NCI-H748 (cell line): ENCODE results near the gene SMG5.
"Not testable (repeated sequence)": the region's sequence is repeated elsewhere in the genome, so short reads cannot be mapped to it uniquely, and the experiment has no call there.

Source experiments
- DNase-seq: peaks from one replicate; lab custom pipeline; 2025; ENCODE audit not compliant: unreplicated experiment; lab: John Stamatoyannopoulos, UW

Gene SMG5

DNA sequence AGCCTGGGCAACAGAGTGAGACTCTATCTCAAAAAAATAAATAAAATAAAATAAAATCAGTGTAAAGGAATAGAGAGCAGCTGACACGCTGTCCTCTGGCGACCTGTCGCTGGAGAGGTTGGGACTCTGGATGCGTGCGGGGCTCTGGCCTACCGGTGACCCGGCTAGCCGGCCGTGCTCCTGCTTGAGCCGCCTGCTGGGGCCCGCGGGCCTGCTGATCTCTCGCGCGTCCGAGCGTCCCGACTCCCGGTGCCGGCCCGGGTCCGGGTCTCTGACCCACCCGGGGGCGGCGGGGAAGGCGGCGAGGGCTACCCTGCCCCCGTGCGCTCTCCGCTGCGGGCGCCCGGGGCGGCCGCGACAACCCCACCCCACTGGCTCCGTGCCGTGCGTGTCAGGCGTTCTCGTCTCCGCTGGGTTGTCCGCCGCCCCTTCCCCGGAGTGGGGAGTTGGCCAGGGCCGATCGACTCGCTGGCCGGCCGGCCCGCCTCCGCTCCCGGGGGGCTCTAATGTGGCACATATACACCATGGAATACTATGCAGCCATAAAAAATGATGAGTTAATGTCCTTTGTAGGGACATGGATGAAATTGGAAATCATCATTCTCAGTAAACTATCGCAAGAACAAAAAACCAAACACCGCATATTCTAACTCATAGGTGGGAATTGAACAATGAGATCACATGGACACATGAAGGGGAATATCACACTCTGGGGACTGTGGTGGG is 66.1 kb downstream of the SMG5 start:
- not testable (repeated sequence) for DNase-seq

DNA sequence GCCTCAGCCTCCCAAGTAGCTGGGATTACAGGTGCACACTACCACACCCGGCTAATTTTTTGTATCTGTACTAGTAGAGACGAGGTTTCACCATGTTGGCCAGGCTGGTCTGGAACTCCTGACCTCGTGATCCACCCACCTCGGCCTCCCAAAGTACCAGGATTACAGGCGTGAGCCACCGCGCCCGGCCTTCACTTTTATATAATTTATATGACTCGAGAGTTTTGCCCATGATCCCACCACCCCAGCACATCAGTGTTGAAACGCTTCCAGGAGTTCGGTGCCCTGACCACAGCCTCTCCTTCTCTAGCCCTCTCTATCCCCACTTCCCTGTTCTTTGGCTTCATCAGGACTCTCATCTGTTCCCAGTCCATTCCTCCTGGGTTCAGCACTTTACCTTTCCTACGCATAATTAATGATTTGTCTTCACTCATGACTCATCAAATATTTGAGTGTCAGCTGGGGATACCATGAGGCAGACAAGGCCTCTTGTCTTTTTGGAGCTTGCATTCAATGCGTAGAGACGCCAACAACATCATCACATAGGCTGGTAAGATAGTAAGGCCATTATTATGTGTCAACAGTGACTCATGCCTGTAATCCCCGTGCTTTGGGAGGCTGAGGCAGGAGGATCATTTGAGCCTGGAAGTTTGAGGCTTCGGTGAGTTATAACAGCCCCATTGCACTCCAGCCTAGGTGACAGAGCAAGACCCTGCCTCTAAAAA is 68.4 kb downstream of the SMG5 start:
- peak; percentile 12 for DNase-seq

DNA sequence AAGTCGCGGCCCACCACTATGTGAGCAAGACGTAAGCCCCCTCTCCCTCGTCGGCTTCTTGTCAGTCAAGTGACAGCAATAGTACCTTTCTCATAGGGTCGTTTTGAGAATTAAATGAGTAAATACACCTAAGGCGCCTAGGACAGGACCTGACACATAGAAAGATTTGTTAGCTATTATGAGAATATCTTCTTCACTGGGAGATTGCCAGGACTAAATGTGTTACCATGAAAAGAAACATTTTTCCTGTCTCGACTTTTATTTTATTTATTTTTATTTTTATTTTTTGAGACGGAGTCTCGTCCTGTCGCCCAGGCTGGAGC is 69.0 kb downstream of the SMG5 start:
- DNase-seq = no peak

DNA sequence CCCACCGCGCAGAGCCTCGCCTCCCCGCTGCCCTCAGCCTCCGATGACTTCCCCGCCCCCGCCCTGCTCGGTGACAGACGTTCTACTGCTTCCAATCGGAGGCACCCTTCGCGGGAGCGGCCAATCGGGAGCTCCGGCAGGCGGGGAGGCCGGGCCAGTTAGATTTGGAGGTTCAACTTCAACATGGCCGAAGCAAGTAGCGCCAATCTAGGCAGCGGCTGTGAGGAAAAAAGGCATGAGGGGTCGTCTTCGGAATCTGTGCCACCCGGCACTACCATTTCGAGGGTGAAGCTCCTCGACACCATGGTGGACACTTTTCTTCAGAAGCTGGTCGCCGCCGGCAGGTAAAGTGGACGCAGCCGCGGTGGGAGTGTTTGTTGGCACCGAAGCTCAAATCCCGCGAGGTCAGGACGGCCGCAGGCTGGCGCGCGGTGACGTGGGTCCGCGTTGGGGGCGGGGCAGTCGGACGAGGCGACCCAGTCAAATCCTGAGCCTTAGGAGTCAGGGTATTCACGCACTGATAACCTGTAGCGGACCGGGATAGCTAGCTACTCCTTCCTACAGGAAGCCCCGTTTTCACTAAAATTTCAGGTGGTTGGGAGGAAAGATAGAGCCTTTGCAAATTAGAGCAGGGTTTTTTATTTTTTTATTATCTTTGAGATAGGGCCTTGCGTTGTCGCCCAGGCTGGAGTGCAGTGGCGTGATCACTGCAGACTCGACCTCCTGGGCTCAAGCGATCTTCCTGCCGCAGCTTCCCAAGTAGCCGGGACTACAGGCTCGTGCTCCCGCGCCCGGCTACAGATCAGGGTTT is 69.6 kb downstream of the SMG5 start, which contains the start of gene PMF1:
Gene PMF1, plus strand, starts transcription at position 175 of the 811 bp plus-strand sequence. Its CDS starts 9 bp downstream, at position 184.
- peak; percentile 97 for DNase-seq

DNA sequence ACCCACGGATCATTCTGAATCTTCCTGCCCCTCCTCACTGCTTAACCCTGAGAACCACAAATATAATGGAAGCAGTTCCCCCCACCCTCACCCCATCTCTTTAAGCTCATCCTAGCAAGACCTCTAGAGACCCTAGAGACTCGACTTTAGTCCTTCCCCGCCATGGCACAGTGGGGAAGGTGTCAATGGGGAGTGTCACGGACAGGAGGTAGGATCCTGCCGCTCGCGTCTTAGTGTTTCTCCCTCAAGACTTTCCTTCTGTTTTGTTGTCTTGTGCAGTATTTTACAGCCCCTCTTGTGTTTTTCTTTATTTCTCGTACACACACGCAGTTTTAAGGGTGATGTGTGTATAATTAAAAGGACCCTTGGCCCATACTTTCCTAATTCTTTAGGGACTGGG is 70.5 kb downstream of the SMG5 start:
- DNase-seq = peak; percentile 19

DNA sequence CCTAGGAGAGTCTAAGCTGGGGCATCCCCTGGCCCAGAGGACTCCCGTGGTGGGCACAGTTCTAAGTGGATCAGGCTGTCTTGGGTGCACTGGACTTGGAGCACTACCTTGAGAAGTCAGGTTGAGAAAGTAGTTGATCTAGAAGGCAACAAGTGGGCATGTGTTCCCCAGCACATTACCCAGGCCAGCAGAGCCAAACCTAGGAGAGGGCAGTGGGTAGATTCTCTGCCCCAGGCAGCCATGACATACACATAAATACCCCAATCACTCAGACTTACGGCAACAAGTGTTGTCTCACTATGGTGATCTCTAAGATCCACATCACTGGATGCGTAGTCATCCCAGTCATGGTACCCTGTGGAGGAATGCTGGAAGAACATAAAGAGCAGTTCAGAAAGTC is 71.4 kb downstream of the SMG5 start:
- no peak for DNase-seq

DNA sequence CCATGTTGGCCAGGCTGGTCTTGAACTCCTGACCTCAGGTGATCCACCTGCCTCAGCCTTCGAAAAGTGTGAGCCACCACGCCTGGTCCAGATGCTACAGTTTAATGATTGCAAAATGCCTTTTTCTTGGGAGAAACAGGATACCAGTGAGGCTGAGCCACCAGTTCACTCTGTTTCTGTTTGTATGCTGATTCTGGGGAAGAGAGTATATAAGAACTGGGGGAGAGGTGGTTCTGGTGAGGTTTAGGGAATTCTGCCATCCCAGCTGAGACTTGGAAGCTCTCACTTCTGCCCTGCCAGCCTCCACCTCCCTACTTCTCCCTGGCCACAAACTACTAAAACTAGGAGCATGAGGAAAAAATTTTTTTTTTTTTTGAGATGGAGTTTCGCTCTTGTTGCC is 77.9 kb downstream of the SMG5 start:
- DNase-seq = no peak

DNA sequence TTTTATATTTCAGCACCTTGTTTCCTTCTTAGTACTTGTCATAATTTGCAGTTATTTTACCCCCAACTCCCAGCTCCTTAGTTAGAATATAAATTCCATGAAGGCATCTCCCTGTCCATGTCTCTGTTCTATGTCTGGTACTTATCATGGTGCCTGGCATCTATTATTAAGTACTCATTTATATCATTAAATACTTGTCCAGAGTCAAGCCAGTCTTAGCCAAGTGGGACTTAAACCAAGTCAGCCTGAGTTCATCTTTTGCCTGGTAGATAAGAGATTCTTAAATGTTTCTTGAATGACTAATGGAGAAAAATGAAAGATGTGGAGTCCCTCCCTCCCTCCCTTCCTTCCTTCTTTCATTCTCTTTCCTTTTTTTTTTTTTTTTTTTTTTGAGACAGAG is 79.3 kb downstream of the SMG5 start:
- no peak for DNase-seq

DNA sequence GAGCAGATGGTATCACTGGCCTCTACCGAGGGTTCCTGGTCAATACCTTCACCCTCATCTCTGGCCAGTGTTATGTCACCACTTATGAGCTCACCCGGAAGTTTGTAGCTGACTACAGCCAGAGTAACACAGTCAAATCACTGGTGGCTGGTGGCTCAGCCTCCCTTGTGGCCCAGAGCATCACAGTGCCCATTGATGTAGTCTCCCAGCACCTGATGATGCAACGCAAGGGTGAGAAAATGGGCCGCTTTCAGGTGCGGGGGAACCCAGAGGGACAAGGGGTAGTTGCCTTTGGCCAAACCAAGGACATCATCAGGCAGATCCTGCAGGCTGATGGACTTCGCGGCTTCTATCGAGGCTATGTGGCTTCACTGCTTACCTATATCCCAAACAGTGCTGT is 82.6 kb downstream of the SMG5 start:
- no peak for DNase-seq
